Measurements from ENCODE around the gene MED14. TPM values are rescaled to one million over a fixed set of nuclear protein-coding genes. Genes with fewer than 3 reads are reported as not detected.

Gene MED14
- total RNA-seq, 1 experiment from 2014 or later: 136 TPM

DNA sequence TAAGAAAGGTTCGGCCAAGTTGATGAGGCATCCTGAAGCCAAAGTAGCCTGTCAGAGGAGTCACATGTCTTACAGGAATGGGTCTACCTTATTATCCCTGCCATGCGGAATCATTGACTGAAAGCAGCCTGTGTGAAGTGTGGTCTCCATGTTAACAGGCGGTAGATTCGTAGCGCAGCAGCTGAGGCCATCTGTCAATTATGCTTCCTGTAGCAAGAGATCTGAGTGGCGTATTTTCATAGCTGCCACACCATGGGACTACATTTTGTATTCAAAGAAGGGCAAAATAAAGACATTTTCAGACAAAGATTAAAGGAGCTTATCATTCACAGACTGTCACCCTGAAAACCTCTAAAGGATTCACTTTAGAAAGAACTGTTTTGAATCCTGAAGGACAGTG, 11.2 kb upstream of the MED14 start:
- Histone ChIP-seq H3K9me3 (ENCODE audit: control insufficient read depth, low read depth, low read length) (no peaks in the 10 kb centered on the region), H3K79me1 (ENCODE audit: insufficient read depth, low read depth, low read length, poor library complexity, severe bottlenecking) (no peaks in the 10 kb centered on the region), H2BK120ac (ENCODE audit: low read depth, low read length, poor library complexity, severe bottlenecking) (no peak overlapping the region), H2BK12ac (ENCODE audit: insufficient read length, low read depth, low read length) (no peak overlapping the region), H2AK5ac (ENCODE audit: insufficient read length, low read length) (no peak overlapping the region), H3K18ac (ENCODE audit: insufficient read length, low read depth, low read length) (no peak overlapping the region), H3K56ac (ENCODE audit: insufficient read length, low read depth, low read length) (no peak overlapping the region), H3K4me2 (ENCODE audit: insufficient read depth, insufficient read length, low read length) (no peak overlapping the region), H4K20me1 (ENCODE audit: control insufficient read depth, insufficient read depth, insufficient read length) (no peaks in the 10 kb centered on the region), H3K79me2 (ENCODE audit: insufficient read depth, low read length) (no peaks in the 10 kb centered on the region), H4K91ac (ENCODE audit: insufficient read length, low read depth, low read length) (no peak overlapping the region), H3K4ac (ENCODE audit: low read depth, low read length) (no peak overlapping the region), H3K23ac (ENCODE audit: insufficient read length, low read depth, low read length) (no peak overlapping the region), H2AFZ (ENCODE audit: low read length) (no peak overlapping the region), H3K27ac (ENCODE audit: insufficient read length, low read depth, low read length) (no peak overlapping the region), H2BK20ac (ENCODE audit: low read depth, low read length, poor library complexity, severe bottlenecking) (no peak overlapping the region), H4K5ac (ENCODE audit: insufficient read length, low read depth, low read length) (no peak overlapping the region), H3K4me1 (ENCODE audit: insufficient read depth, low read length) (no peaks in the 10 kb centered on the region), H3K14ac (ENCODE audit: insufficient read depth, low read length) (no peak overlapping the region), H3K27me3 (ENCODE audit: insufficient read depth, low read length) (no peaks in the 10 kb centered on the region), H3K23me2 (ENCODE audit: insufficient read length, low read depth, low read length, poor library complexity, severe bottlenecking) (no peaks in the 10 kb centered on the region), H2BK5ac (ENCODE audit: insufficient read length, low read length) (no peak overlapping the region), H4K8ac (replicated peaks; ENCODE audit: insufficient read length, low read depth, low read length) (no peak overlapping the region), H2BK15ac (ENCODE audit: low read depth, low read length) (no peak overlapping the region), H3K9ac (ENCODE audit: extremely low read depth, insufficient read length, low read length) (no peak overlapping the region), H3T11ph (ENCODE audit: low read length) (no peak overlapping the region)
- Mint-ChIP-seq H3K4me3 (no peak overlapping the region), H3K36me3 (ENCODE audit: insufficient read depth in 1 of 3, low read depth in 3 of 3) (peaks cover 2 to 10% (median 5%) of the 10 kb centered on the region in 3 experiments; a peak in 5 of 7 replicates), H3K9me3 (peaks cover 66 to 67% of the 10 kb centered on the region in 2 experiments), H3K27ac (no peak overlapping the region), H3K27me3 (ENCODE audit: low read depth) (no peaks in the 10 kb centered on the region; the same call in 1 of the 2 replicates), H3K4me1 (peaks cover 2 to 3% of the 10 kb centered on the region in 2 experiments; a peak in 1 of 4 replicates)
- no peak for DNase-seq
- TF ChIP-seq, protein P1, sequence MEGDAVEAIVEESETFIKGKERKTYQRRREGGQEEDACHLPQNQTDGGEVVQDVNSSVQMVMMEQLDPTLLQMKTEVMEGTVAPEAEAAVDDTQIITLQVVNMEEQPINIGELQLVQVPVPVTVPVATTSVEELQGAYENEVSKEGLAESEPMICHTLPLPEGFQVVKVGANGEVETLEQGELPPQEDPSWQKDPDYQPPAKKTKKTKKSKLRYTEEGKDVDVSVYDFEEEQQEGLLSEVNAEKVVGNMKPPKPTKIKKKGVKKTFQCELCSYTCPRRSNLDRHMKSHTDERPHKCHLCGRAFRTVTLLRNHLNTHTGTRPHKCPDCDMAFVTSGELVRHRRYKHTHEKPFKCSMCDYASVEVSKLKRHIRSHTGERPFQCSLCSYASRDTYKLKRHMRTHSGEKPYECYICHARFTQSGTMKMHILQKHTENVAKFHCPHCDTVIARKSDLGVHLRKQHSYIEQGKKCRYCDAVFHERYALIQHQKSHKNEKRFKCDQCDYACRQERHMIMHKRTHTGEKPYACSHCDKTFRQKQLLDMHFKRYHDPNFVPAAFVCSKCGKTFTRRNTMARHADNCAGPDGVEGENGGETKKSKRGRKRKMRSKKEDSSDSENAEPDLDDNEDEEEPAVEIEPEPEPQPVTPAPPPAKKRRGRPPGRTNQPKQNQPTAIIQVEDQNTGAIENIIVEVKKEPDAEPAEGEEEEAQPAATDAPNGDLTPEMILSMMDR (conservative IDR thresholded peaks at IDR 0.05): no peak
- no CpG with 5 or more reads among the region's 6 CpGs for WGBS (ENCODE audit: extremely low coverage, insufficient read length, low lambda C conversion rate)

Measured in H9 (cell line).